NCI-H1417 (cell line): ENCODE results near the gene ADCY3.

Experiments used
- DNase-seq, 3 experiments: peaks; one replicate each; lab custom pipeline; 2025; lab: John Stamatoyannopoulos, UW

The ADCY3 gene

DNA sequence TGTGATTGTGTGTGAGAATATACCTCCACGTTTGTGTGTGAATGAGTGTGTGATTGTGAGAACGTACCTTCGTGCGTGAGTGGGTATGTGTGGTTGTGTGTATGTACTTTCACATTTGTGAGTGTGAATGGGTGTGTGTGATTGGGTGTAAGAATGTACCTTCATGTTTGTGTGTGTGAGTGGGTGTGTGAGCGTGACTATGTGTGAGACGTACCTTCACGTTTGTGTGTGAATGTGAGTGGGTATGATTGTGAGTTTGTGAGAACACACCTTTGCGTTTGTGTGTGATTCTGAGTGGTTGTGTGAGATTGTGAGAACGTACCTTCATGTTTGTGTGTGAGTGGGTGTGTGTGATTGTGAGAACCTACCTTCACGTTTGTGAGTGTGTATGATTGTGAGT lies 5.8 kb upstream of the ADCY3 start:
- DNase-seq, result no peak

DNA sequence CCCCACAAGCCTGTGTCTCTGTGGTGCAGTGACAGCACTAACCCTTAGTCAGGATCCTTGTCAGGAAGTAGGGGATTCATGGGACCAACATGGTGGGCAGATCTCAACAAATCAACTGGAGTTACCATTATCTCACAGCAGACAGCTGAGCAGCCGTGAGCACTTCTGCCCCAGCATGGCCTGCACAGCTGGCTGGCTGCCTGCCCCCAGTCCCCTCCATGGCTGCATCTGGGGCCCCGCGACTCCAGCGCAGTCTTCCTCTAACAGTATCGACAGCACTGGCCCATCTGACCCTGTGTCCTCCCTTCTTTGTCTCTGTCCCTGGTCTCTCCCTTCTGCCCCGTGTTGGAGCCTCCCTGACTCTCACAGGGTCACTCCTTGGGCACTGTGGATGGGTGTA lies 4.7 kb upstream of the ADCY3 start:
- DNase-seq, result no peak

DNA sequence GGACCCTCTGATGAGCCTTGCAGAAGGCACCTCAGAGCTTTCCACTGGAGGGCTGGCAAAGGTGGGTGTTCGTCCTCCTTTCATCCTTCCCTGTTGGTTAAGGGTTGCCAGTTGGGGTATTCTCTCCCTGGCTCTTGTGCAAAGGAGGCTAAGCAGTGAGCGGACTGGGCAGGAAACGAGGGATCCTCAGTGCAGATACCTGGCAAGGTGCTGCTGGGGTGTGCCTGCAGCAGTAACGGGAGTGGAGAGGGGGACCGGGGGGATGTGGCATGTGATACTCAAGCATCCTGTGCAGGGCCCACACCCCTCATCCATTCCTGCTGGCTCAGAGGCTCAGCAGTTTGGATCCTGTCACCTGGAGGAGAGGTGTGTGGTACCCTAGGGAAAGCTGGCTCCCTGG lies 4.2 kb upstream of the ADCY3 start:
- DNase-seq, result no peak

DNA sequence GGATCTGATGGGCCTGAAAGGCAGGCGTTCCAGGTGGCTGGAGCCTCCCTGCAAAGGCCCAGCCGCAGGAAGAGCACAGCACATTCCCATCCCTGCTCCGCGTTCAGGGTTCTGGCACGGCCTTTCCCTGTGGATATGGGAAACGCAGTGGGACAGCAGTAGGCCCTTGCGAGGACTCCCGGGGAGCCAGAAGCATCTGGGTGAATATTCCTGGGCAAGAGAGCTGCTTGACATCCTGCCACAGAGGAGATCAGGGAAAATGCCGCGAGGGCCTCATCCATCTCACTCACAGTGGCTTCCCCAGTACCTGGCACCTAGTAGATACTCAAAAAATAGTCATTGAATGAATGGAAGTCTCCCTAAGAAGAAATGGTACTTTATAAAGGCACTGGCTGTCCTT lies 3.1 kb upstream of the ADCY3 start:
- no peak for DNase-seq

DNA sequence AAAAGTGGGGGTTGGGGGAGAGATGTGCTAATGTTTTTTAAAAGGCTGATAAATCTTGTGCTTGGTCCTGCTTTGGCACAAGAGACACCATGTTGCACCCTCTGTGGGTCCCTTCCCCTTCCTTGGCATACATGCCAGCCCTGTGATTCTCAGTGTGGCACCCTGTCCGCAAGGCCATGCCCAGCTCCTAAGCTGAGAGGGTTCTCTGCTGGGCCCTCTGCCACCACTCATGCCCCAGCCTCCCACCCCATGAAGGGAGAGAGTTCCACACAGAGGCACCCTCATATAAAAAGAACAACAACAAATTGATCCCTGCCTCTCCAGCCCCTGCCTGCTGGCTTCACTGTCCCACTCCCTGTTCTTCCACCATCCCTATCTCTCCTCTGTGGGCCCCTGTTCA lies 2.5 kb upstream of the ADCY3 start:
- DNase-seq, result no peak

DNA sequence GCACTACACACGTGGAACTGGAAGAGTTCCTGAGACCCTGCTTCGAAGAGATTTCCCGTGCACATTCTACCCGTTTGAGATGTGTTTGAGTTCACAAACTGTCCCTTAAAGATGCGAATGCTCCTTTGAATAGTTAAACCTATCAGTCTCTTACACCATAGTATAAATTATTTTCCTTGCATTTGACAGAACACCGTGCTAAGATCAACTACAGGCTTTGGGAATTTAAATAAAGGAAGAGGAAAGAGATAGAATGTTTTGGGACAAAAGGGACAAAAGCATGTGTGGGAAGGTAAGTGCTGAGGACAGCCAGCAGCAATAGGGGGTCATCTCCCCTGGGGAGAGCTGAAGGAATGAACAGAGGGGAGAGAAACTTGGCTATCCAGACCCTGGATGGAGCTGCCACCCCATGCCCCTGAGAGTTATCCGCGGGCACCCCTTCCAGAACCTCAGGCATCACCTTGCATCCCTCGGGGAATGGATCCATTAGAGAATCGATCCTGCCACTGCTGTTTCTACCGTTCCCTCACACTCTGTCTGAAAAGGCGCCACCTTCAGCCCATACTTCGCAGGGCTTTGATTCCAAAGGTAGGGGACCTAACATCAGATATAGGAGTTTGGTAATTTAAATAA lies 888 bp upstream of the ADCY3 start:
- DNase-seq, result peak in 1 of 3 experiments; percentile 43

DNA sequence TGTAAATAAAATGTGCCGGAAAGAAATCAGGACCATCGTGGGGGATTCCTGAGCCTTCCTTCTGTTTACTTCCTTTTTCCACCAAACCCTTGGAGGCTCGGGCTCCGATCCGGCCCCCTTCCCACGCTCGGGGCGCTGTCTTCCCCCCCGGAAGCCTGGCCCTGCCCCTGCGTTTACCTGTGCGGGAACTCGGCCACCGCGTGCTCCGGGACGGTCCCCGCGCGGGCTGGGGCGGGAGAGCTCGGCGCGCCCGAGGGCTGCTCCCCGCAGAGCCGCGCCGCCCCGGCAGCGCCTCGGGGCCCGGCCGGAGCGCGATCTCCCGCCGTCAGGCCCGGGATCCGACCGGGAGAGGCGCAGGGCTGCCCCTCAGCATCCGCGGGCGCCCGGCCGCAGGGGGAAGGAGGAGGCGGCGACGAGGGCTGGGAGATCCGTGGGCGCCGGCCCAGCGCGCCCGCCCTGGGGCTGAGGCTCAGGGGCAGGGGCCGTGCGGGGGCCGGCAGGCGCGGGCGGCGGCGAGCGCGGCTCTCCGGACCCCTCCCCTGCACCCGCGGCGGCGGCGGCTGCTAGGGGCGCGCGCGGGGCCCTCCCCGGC lies 435 bp downstream of the ADCY3 start:
- DNase-seq, result peak; percentile 25 to 79 (median 66)

DNA sequence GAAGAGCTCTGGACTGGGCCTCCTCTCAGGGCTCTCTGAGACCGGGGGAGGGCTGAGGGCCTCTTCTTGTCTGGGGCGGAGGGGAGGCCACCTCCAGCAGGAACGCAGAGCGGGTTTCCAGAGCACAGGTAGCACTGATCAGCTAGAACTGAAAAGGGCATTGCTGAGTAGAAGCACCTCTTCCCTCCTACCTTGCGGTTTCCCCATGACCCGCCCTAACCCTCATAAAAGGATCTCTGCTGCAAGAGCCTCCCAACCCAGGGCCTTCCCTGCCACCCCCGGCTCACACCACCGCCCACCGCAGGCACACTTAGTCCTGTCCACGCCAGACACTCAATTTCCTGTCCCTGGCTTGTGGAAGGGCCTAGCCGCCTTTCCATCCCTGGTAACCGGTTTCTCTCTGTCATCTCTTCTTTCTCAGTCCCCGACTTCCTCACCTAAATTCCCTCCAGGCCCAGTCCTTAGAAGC lies 966 bp downstream of the ADCY3 start:
- peak; percentile 27 to 79 (median 65) for DNase-seq

DNA sequence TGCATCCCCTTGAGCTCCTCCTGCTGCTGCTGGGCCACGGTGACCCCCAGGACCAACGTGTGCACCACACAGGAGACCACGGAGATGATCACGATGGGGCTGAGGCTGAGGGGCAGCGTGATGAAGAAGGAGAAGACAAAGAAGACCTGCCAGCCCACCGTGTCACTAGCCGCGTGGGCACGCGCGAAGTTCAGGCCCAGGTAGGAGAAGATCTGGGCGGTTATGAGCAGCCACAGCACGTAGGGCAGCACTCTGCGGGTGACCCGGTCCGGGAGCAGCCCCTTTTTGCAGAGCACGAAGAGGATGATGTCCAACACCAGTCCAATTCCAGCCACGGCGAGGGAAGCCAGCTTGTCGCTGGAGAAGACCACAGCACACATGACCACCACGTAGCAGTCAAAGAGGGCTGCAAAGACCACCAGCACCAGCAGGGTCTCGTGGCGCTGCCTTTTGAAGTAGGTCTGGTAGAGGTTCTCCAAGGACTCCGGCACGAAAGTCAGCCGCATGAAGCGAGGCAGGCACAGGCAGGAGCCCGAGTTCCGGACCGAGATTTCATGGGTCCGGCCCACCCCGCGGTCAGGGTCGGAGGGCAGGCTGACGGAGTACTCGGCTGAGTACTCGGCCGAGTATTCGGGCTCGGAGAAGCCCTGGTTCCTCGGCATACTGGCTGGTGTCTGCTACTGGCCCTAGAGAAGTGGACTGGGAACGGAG lies 1.6 kb downstream of the ADCY3 start:
- no peak for DNase-seq

DNA sequence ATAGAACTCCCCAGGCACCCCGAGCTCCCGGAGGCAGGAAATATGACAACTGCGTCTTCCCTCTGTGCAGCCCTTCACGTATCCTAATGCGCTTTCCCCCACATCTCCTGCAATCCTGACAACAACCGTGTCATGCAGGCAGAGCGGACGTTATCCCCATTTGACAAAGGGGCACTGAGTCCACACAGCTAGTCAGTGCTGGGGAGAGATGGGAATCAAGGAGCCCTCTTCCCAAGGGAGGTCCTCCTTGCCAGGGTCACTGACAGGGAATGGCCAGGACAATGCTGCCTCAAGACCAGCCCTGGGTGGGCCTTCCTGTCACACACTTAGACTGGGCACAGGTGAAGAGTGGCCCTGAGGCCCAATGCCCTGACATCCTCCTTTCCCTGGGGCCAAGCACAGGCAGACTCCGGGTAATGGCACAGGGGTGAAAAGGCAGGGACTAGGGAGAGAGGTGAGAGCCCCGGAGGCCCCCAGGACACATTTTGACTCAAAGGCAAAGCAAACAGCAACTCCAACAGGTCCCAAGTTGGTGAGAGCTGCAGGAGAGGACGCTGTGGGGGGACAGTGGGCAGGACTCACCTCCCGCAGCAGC lies 2.2 kb downstream of the ADCY3 start:
- no peak for DNase-seq

DNA sequence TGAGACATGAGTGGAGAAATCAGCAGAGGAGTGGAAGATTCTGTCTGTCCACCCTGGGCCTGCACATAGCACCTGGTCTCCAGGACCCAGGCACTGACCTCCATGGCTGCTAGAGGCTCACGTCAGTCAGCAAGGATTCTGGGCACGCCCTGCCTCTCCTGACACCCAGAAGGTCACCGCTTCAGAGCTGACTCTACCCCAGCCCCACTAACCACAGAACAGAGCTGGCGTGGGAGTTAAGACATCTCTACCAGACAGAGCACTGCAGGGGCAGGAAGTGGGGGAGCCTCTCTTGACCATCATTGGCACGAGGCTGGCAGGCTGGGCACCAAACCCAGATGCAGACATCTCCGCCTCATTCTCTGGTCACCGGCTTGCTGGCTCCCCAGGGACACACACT lies 3.0 kb downstream of the ADCY3 start:
- DNase-seq, result no peak

DNA sequence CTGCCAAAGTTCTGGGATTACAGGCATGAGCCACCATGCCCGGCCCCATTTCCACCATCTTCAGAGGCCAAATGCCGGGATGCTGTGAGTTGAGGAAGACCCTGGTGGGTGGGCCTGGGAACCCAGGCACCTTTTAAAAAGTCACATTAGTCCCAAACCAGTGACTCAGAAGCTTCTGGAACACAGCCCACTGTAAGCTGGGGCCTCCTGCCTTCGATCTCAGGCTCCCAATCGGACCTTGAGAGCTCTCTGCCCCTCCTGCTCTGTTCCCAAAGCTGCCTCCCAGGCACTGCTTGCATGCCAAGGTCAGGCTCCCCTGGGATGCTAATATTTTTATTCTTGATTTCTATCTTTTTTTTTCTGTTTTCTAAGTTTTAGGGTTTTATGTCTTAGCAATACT lies 4.2 kb downstream of the ADCY3 start:
- DNase-seq, result no peak

DNA sequence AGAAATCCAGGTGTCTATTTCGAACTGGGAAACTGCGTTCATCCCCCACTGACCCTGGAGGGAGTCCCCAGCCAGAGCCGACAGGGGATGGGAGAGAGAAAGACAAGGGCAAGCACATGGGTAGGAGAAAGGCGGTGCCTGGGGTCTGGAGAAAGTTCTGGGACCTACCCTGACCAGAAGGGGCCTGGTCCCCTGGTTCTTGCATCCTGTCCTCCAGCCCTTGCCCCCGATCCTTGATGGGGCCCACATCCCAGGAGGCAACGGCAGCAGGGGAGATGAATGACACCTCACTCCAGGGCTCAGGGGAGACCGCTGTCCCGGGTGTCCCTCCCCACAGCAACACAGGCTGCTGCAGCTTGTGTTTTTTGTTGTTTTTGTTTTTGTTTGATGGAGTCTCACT lies 4.9 kb downstream of the ADCY3 start:
- DNase-seq, result no peak

DNA sequence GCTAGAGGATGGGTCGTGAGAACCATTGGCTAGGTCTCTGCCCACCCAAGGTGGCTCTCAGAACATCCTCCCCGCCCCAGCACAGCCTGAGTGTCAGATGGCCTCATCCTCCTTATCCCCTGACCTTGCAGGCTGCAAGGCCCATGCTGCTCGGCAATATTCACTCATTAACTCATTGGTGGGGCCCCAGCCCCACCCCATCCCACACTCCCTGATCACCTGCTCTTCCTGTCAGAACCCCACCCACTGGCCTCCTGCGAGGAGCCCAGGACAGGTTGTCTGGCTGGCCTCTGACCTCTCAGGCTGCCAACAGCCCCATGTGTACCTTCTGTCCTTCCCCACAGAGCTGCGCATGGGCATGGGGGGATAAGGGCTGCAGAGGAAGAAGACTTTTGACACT lies 5.3 kb downstream of the ADCY3 start:
- no peak for DNase-seq

DNA sequence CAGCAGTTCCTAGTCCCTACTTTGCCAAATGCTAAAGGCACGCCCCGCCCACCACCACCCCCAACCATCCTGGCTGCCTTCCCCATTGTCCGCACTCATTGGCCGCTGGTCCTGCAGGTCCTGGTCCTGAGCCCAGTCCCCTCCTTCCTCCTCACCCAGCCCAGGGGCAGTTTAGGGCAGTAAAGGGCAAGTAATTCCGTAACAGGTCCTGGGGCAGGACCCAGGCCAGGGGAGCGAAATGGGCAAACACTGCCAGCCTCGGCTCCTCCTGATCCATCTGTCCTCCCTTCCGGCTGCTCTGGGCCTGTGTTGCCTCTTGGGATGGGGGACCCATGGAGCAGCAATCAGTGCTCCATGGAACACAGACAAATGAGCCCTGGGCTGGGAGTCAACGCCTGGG lies 6.1 kb downstream of the ADCY3 start:
- DNase-seq, result no peak

DNA sequence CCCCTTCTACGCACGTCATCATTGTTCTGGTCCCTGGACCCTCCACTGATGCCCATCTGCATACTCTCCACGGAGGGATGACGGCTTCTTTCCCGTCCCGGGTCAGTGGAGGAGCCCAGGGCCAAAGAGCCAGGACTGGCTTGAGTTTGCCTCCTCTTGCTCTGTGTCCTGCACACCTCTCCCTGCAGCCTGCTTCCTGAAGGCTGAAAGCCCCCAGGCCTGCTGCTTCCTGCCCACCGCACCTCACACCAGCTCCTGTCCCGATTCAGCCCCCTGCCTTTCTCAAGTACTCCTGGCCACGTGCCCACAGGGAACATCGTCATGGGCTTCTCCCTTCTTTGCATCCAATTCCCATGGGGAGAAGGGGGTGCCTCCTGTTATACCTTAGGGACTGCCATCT lies 7.1 kb downstream of the ADCY3 start:
- no peak for DNase-seq

DNA sequence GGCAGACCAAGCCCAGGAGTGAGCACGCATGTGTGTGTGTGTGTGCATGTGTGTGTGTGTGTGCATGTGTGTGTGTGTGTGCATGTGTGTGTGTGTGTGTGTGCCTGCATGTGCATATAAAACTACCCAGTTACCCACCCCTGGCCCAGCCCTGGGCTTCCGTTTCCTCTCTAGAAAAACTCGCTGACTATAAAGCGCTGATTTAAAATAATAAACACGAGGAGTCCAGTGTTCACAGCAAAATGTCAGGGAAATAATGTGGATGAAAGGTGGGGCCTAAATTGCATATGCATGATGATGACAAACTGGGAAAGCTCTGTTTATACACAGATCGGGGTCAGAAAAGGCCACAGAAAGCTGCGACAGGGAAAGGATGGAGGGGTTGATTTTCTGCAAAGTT lies 7.5 kb downstream of the ADCY3 start:
- no peak for DNase-seq

DNA sequence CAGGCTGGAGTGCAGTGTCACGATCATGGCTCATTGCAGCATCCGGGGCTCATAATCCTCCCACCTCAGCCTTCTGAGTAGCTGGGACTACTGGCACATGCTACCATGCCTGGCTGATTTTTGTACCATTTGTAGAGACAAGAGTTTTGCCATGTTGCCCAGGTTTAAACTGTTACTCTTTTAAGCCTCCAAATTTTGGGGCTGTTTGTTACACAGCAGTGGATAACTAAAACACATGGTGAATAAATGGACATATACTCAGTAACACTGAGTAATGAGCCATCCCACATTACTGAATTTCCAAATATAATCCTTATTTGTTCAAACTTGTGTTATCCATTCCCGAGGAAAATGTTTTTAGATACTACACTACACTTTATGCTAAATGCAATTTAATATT lies 9.8 kb downstream of the ADCY3 start:
- no peak for DNase-seq

DNA sequence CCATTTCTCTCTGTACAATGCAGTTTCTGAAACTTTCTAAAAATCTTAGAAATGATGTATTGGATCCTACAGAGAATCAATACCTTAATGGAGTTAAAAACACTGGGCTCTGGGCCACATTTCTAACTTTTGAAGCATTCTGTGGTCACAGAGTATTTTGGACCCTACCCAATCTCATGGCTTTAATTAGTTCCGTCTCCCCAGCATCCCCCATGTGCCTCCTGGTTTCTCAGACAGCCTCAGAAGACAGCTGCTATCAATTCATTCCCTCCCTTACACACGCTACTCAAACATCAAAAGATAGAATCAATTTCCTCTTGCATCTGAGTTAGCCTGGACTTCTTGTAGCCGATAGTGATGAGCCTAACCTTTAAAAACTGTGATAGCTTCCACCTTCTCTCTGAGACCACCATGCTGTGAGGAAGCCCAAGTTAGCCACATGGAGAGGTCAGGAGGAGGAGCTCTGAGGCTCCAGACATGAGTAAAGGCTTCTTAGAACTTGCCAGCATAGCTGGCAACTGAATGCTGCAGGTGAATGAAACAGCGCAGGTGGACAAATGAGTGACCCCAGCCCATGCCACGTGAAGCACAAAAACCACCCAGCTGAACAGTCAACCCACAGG lies 10.4 kb downstream of the ADCY3 start:
- DNase-seq, result no peak

DNA sequence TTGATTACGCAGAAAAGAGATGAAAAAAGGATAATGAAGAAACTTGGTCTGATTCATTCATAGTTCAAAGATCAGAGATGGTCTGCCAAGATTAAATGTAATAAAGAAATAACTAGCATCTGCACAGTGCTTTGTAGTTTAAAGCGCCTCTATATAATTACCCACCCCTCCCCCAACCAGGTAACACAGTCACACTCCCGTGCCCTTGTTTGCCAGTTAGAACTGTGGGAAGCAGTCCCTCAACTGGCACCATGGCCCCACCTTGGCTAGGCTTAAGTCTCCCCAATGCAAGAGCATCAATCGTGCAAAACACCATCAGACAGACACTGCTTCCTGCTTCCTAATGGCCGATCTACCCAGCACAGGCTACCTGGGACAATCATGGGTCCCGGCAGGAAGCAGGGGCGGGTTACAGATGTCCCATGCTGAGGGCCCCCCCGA lies 11.6 kb downstream of the ADCY3 start:
- DNase-seq, result no peak

DNA sequence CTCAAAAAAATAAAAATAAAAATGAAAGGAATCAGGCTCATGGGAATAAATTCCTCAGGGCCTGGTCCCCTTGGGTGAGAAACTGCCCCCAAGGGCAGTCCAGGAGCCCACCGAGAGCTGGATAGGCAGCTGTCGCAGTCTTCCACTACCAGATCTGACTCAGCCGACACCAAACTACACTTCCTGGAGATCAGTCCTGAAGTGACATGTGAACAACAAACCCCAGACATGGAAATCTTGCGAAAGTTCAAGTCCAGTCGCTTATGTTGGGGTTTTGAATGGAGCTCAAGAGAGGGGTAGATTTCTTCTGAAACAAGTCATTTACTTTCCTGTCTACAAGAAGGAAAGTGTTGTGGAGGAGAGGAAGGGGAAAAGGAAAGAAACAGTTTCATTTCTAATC lies 12.9 kb downstream of the ADCY3 start:
- DNase-seq, result no peak

DNA sequence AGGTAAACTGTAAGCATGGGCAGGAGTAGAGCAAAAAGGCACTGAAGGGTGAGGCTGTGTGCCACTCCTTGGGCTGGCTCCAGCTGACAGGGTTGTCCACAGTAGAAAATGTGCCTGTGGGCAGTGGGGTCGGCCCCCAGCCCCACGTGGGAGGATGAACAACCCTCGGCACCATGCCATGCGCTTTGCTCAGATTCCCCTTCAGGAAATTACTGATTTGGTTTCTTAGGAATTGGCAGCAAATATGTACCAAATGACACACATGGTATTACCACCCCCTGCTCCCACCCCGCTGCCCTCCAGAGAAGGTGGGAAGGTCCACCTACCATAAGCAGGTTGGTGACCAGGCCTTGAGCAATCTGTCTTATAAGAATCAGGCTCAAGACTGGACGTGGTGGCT lies 13.6 kb downstream of the ADCY3 start:
- DNase-seq, result no peak
